ENCODE measurements around the gene ZNF345. TPM values are rescaled to one million over a fixed set of nuclear protein-coding genes. Genes with fewer than 3 reads are reported as not detected.

ZNF345 gene
- total and polyA plus RNA-seq, 3 experiments from 2014 or later = 3.9 to 5.2 (median 4.9) TPM

Other genes starting within 250 kb of the ZNF345 start
- gene ZNF382, start 245.6 kb upstream of the ZNF345 start, total RNA-seq = 10 to 100 TPM in 1 of 2 experiments, 1 to 10 TPM in 1; 10.0 to 10.3 TPM
- gene ZNF382, start 245.6 kb upstream of the ZNF345 start, polyA plus RNA-seq = 7.7 TPM
- 1 to 10 TPM; 6.9 to 8.1 TPM for gene ZNF461, start 184.0 kb upstream of the ZNF345 start, total RNA-seq
- 4.9 TPM for gene ZNF461, start 184.0 kb upstream of the ZNF345 start, polyA plus RNA-seq
- gene ZNF567, start 163.3 kb upstream of the ZNF345 start, total RNA-seq = 1 to 10 TPM; 7.2 to 9.4 TPM
- 14.7 TPM for gene ZNF567, start 163.3 kb upstream of the ZNF345 start, polyA plus RNA-seq
- 1 to 10 TPM; 6.1 to 6.9 TPM for gene ZNF850, start 78.1 kb upstream of the ZNF345 start, total RNA-seq
- gene ZNF850, start 78.1 kb upstream of the ZNF345 start, polyA plus RNA-seq = 0.76 TPM
- 1 to 10 TPM; 6.4 to 7.0 TPM for gene ZNF790, start 12.5 kb upstream of the ZNF345 start, total RNA-seq
- gene ZNF790, start 12.5 kb upstream of the ZNF345 start, polyA plus RNA-seq = 6.8 TPM
- 1 to 10 TPM; 5.9 to 7.7 TPM for gene ZNF829, start 65.4 kb downstream of the ZNF345 start, total RNA-seq
- 4.9 TPM for gene ZNF829, start 65.4 kb downstream of the ZNF345 start, polyA plus RNA-seq
- 10 to 100 TPM in 1 of 2 experiments, 1 to 10 TPM in 1; 8.7 to 10.4 TPM for gene ZNF568, start 65.5 kb downstream of the ZNF345 start, total RNA-seq
- gene ZNF568, start 65.5 kb downstream of the ZNF345 start, polyA plus RNA-seq = 10.9 TPM
- gene ZNF420, start 227.6 kb downstream of the ZNF345 start, total RNA-seq = 10 to 100 TPM; 15.6 to 19.2 TPM
- gene ZNF420, start 227.6 kb downstream of the ZNF345 start, polyA plus RNA-seq = 24.7 TPM